Thoracic aorta (tissue), 2 donors: Measurements from ENCODE around the gene LRRN2. TPM values are rescaled to one million over a fixed set of nuclear protein-coding genes. Genes with fewer than 3 reads are reported as not detected.
"Not testable (repeated sequence)": the region's sequence is repeated elsewhere in the genome, so short reads cannot be mapped to it uniquely, and the experiment has no call there.

Experiments used
- ATAC-seq: fragments of 150-250 bp; one replicate; pipeline ENCODE4 v1.8.0; 2017; ENCODE audit warnings: low read depth; ENCODE audit not compliant: insufficient number of reproducible peaks, low FRiP score
- DNase-seq: peaks from one replicate; pipeline ENCODE4 v3.0.0-alpha.2; 2020; ENCODE audit warnings: low spot score
- H3K27ac ChIP-seq, 2 donors: fragments of 200-600 bp; sonication (generic); 1 replicate in 1 of 2; 2 replicates in 1 of 2; pipeline ENCODE4 v1.5.1; 2016; ENCODE audit warnings: mild to moderate bottlenecking in 2 of 2, moderate library complexity in 2 of 2
- H3K27me3 ChIP-seq: fragments of 200-600 bp; sonication (generic); replicated peaks from 2 replicates; pipeline ENCODE4 v1.6.0; 2016; ENCODE audit warnings: mild to moderate bottlenecking; ENCODE audit not compliant: insufficient read depth
- H3K36me3 ChIP-seq: fragments of 200-600 bp; sonication (generic); one replicate; pipeline ENCODE4 v1.5.1; 2016
- H3K4me1 ChIP-seq, 2 donors: fragments of 200-600 bp; sonication (generic); 1 replicate in 1 of 2; 2 replicates in 1 of 2; pipeline versions ENCODE4 v1.5.1 to v1.6.0; 2016; ENCODE audit warnings: low read depth in 2 of 2, mild to moderate bottlenecking in 1 of 2; ENCODE audit not compliant: control insufficient read depth in 1 of 2
- H3K4me3 ChIP-seq: fragments of 200-600 bp; sonication (generic); 2 replicates; pipeline ENCODE4 v1.5.1; 2016; ENCODE audit warnings: mild to moderate bottlenecking
- H3K9me3 ChIP-seq: fragments of 200-600 bp; sonication (generic); 2 replicates; pipeline ENCODE4 v1.5.1; 2016
- total RNA-seq, 2 donors: library from RNA; depleted of rRNA; stranded (reverse); fragments of >200 nt; gene quantifications; one replicate each; pipeline versions ENCODE4 v1.1.0 to v1.2.3, GENCODE V29; 2016
- TF ChIP-seq, protein P1 (sequence below): fragments of 200-600 bp; sonication (generic); IDR thresholded peaks from one replicate; pipeline ENCODE4 v1.5.1; 2019; ENCODE audit warnings: antibody characterized with exemption

LRRN2 gene
- total RNA-seq, 2 donors from 2014 or later, result 0.63 to 0.81 TPM

GRCh38 chr1:204572923-204573922, 112.3 kb downstream of the LRRN2 start:
- Histone ChIP-seq H3K27me3 (no peaks in the 10 kb centered on the region), H3K9me3 (no peaks in the 10 kb centered on the region), H3K4me1 (peaks cover 0 to 2% of the 10 kb centered on the region in 2 donors), H3K36me3 (no peaks in the 10 kb centered on the region), H3K27ac (no peak overlapping the region), H3K4me3 (no peak overlapping the region)
- ATAC-seq, result no peak
- TF ChIP-seq, protein P1, sequence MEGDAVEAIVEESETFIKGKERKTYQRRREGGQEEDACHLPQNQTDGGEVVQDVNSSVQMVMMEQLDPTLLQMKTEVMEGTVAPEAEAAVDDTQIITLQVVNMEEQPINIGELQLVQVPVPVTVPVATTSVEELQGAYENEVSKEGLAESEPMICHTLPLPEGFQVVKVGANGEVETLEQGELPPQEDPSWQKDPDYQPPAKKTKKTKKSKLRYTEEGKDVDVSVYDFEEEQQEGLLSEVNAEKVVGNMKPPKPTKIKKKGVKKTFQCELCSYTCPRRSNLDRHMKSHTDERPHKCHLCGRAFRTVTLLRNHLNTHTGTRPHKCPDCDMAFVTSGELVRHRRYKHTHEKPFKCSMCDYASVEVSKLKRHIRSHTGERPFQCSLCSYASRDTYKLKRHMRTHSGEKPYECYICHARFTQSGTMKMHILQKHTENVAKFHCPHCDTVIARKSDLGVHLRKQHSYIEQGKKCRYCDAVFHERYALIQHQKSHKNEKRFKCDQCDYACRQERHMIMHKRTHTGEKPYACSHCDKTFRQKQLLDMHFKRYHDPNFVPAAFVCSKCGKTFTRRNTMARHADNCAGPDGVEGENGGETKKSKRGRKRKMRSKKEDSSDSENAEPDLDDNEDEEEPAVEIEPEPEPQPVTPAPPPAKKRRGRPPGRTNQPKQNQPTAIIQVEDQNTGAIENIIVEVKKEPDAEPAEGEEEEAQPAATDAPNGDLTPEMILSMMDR, result no peak
- DNase-seq, result no peak

- H3K4me1 ChIP-seq, result no peaks in the 10 kb centered on the region
- no peak overlapping the region for H3K4me3 ChIP-seq
- ATAC-seq (no peak), DNase-seq (no peak)
- no peak overlapping the region for H3K27ac ChIP-seq
- TF ChIP-seq, protein P1, result no peak
- H3K36me3 ChIP-seq, result no peaks in the 10 kb centered on the region
- no peaks in the 10 kb centered on the region for H3K27me3 ChIP-seq
- H3K9me3 ChIP-seq, result no peaks in the 10 kb centered on the region
Measured at GRCh38 chr1:204571631-204572030, 113.9 kb downstream of the LRRN2 start.

DNA sequence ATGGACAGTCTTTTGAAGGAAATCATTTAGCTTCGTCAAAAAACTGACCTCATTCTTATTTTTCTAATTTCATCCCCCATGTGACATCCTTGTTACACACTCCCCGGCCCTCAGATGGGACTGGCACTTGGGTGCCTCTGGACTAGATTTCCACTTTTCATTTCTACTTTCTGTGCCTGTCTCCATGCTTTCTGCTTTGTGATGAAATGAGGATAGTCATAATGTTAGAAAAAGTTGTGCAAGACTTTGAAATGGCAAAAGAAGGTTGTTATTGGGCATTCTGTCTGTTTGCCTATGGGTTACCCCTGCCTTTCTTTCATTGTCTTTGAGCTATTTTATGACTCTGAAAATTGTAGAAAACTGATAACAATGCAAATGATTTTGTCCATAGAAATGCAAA, 114.4 kb downstream of the LRRN2 start:
- H3K27me3 ChIP-seq, result no peaks in the 10 kb centered on the region
- no peak for ATAC-seq
- no peaks in the 10 kb centered on the region for H3K9me3 ChIP-seq
- TF ChIP-seq, protein P1, result no peak
- H3K4me3 ChIP-seq, result no peak overlapping the region
- H3K36me3 ChIP-seq, result no peaks in the 10 kb centered on the region
- H3K27ac ChIP-seq, result no peak overlapping the region
- H3K4me1 ChIP-seq, result no peaks in the 10 kb centered on the region
- no peak for DNase-seq

- not testable (repeated sequence) for ATAC-seq, H3K4me3 ChIP-seq, H3K36me3 ChIP-seq
Measured at GRCh38 chr1:204570021-204570420, 115.5 kb downstream of the LRRN2 start.

DNA sequence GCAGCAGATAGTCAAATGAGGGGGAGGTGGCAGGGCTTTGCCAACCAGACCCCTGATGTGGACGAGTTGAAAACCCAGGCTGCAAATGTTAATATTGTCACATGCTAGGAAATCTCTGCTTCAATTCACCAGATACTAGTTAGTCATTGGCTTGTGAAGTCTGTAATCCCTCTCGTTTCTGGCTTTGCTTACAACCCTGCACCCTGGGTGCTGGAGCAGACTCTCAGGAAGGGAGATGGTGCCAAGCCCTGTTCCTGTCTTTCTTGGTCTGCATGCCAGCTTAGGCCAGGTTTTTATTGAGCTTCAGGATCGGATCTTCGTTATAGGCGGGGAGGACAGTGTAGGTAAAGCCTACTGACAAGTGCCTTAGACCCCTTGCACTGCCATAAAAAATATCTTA, 116.1 kb downstream of the LRRN2 start:
- Histone ChIP-seq H3K27me3 (no peaks in the 10 kb centered on the region), H3K4me3 (no peak overlapping the region), H3K36me3 (no peaks in the 10 kb centered on the region), H3K4me1 (no peaks in the 10 kb centered on the region), H3K27ac (no peak overlapping the region), H3K9me3 (no peaks in the 10 kb centered on the region)
- no peak for DNase-seq
- ATAC-seq, result no peak
- TF ChIP-seq, protein P1, result no peak

More at GRCh38 chr1:204570021-204570420, 115.5 kb downstream of the LRRN2 start:
- not testable (repeated sequence) for H3K27me3 ChIP-seq, DNase-seq, H3K27ac ChIP-seq, H3K4me1 ChIP-seq, H3K9me3 ChIP-seq
